COLO829 (cell line): ENCODE data around the gene ATP13A1.
"Not testable (repeated sequence)": the region's sequence is repeated elsewhere in the genome, so short reads cannot be mapped to it uniquely, and the experiment has no call there.

Experiments used
- DNase-seq: peaks from one replicate; pipeline ENCODE4 v3.0.0; 2012; ENCODE audit warnings: low spot score

The ATP13A1 gene

DNA sequence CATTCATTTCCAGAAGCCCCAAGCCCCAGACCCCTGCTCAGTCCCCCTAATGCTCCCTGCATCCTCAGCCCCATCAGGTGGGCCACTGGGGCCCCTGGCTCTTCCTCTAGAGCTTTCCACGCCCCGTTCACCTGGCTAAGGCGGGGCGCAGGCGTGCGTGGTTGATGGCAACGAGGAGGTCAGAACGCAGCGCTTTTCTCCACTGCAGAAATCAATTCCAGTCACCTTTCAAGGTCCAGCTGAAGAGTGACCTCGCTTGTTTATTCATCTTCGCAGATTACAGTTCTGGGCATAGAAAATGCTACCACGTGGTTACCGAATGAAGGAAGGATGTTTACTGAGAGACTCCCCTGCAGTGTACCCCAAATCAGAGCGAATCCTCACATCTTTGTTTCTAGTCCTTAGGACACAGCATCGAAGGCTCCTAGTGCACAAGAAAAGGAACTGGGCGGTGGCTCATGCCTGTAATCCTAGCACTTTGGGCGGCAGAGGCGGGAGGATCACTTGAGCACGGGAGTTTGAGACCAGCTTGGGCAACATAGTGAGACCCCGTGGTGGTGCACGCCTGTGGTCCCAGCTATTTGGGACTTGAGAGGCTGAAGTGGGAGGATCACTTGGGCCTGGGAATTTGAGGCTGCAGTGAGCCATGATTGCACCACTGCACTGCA, 44.2 kb downstream of the ATP13A1 start:
- DNase-seq: no peak

DNA sequence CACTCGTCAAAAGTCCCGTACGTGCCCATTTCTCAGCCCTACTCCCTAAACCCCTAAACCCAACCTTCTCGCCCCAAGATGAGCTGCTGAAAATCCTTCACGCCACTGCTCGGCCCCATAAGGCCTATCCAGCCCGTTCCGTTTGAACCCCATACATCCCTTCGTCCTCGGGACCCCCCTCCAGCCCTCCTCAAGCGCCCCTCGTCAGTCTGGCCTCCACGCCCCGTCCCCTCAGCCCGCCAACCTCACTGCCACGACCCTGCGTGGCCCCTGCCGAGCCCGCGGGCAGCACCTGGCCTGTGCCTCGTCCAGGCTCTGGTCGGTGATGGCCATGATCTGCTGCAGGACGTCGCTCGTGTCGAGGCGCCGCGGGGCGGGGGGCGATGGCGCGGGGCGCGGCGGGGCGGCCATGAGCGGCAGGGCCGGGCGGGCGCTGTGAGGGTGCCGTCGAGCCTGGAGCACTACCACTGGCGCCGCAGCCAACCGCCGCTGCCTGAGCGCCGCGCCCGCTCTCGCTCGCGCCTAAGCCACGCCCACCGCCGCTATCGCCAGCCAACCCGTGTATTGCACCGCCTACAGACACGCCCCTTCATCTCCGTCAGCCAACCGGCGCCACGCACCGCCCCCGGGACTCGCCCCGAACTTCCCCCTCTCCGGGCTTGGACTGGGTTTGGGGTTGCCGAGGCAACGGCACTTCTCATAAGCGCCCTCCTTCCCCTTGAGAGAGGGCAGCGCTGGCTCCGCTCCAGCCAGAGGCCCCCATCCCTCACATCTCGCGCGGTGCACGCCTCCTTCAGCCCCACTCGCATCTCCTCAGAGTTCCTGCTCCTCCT, 45.0 kb downstream of the ATP13A1 start, which contains the start of gene PBX4:
Gene PBX4, minus strand, starts transcription at position 469 of the 833 bp plus-strand sequence. Its CDS starts 58 bp downstream, at position 411.
- peak; percentile 82 for DNase-seq

DNA sequence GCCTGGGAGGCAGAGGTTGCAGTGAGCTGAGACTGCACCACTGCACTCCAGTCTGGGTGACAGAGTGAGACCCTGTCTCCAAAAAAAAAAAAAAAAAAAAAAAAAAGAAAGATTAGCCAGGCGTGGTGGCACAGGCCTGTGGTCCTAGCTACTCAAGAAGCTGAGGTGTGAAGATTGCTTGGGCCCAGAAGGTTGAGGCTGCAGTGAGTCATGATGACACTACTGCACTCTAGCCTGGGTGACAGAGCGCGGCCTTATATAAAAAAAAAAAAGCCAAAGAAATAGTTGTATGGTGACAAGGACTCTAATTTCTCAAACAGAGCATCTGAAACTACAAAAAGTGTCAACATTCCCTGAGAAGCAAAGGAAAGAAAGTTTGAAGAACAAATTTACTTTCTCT, 48.4 kb downstream of the ATP13A1 start:
- no peak for DNase-seq

DNA sequence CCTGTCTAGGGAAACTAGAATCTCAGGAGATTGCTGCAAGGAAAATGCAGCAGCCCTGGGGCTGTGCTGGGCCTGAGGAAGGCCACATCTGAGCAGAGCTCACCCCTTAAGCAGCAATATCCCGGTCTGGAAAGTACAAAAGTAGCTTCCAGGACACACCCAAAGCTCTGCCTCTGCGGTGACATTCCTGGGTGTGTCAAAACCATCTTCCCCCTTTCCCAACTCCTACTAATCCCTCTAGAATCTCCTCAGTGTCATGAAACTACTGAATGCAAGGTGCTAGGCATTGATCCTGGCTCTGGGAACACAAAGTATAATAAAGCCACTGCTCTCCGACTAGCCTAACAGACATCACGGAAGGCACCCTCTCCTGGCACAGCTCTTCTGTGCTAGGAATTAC, 50.0 kb downstream of the ATP13A1 start:
- no peak for DNase-seq

DNA sequence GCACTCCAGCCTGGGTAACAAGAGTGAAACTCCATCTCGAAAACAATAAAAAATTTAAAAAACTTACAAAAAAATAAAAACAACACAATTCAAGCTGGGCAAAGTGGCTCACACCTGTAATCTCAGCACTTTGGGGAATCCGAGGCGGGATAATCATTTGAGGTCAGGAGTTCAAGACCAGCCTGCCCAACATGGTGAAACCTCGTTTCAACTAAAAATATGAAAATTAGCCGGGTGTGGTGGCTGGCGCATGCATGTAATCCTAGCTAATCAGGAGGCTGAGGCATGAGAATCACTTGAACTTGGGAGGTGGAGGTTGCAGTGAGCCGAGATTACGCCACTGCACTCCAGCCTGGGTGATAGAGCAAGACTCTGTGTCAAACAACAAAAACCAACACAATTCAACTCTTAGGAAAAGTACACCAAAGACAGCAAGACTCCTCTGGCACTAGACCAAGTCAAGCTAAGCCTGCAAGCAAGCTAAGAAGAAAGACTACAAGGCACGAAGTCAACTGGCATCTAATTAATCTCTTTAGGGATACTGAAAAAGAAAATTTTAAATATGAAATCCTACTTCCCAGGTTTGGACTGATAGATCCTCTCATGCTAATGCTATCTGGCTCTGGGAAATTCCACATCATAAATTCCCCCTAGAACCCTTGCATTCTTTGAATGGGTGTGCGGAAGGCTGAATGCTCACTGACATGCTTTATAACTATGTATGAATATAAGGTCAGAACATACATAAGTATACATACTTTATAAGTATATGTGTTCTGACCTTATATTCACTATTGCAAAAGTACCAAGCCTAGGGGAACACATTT, 52.9 kb downstream of the ATP13A1 start:
- no peak for DNase-seq

DNA sequence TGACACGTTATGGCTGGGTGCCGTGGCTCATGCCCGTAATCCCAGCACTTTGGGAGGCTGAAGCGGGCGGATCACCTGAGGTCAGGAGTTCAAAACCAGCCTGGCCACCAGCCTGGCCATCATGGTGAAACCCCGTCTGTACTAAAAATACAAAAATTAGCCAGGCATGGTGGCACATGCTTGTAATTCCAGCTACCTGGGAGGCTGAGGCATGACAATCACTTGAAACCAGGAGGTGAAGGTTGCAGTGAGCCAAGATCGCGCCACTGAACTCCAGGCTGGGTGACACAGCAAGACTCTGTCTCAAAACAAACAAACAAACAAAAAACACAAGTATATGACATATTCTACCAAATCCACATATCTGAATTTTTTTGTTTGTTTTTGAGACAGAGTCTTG, 56.8 kb downstream of the ATP13A1 start:
- DNase-seq: not testable (repeated sequence)

DNA sequence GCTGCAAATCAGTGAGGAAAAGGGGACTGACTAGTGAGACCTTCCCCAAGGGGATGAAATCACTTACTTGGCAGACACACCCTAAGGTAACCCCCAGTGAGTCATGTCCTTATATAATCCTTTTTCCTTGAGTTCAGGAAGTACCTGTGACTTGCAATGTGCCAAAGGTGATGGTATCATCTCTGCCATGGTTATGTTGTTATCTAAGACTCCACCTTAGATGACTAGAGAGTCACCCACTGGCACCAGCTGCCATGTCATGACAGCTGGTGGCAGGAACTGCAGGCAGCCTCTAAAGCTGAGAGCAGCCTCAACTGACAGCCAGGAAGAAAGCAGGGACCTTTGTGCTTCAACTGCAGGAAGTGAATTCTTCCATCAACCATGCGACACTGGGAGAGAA, 57.5 kb downstream of the ATP13A1 start:
- no peak for DNase-seq

DNA sequence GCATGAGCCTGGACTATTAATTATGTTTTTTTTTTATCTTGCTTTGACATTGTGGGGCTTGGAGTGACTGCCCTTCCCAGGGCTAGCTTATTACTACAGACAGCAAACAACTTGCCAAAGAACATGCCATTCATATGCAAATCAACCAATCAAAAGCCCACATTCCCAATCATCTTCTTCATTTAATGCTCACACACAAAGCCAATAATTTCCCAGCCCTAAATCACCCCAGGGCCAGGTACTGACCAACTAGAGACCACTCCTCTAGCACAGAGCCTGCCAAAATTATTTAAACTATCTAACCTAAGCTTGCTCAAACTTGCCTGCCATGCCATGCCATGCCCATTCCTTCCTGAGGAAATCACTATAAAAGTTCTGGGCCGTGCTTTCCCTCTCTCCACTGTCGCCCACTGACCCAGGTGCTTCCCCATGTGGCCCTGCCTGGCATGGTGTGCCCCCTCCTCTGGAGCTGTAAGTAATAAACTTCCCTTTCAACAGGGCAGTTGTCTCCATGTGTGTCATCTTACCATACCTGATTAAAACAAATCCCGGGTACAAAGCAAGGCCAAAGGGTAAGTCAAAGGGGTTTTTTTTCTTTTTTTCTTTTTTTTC, 60.7 kb downstream of the ATP13A1 start:
- no peak for DNase-seq

DNA sequence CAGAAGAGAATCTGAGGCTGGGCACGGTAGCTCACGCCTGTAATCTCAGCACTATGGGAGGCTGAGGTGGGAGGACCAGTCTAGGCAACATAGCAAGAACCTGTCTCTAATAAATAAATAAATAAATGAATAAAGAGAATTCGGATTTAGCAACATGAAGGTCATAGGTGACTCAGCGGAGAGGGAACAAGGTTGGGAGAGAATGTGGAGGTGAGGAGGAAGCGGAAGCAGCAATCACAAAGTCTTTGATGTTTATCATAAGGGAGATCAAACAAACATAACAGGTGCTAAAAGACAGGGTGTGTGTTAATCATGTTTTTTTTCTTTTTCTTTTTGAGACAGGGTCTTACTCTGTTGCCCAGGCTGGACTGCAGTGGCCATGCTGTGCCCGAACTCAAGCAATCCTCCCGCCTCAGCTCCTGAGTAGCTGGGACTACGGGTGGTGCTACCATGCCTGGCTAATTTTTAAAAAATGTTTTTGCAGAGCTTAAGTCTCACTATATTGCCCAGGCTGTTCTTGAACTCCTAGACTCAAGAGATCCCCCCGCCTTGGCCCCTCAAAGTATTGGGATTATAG, 61.3 kb downstream of the ATP13A1 start:
- DNase-seq: no peak

DNA sequence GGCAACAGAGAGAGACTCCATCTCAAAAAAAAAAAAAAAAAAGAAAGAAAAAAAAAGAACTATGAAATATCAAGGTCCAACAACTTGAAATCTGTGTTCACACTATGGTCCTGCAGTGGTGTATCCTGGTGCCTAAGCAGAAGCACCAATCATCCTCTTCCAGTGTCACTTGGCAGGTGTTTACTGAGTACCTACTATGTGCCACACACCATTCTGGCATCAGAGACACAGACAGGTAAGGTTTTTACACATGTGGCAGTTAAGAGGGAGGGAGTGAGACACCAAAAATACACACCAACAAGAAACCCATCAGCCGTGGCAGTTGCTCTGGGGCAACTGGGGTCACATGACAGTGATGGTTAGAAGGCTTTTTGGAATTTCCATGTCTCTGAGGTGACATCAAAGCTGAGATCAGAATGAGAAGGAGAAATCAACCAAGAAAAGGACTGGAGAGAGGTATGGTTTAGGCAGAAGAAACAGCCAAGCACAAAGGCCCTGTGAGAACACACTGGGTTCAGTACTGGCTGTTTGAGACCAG, 62.6 kb downstream of the ATP13A1 start:
- no peak for DNase-seq

DNA sequence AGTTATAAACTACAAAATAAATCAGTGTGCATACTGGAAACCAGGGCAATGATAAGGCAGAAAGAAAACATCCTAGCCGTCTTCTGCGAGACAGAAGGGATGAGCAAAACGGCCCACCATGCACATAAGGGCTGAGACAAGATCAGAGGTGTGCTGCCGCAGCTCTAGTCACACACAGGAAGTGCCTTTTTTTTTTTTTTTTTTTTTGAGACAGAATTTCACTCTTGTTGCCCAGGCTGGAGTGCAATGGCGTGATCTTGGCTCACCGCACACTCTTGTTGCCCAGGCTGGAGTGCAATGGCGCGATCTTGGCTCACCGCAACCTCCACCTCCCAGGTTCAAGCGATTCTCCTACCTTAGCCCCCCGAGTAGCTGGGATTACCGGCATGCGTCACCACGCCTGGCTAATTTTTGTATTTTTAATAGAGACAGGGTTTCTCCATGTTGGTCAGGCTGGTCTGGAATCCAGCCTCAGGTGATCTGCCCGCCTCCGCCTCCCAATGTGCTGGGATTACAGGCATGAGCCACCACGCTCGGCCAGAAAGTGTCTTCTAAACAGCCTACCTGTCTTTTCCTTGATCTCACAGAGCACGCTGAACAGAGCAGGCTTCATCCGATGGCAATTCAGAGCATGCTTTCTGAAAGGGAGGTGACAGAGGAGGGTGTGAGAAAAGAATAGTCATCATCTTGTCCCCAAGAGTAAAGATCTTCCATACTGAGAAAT, 64.6 kb downstream of the ATP13A1 start:
- not testable (repeated sequence) for DNase-seq

DNA sequence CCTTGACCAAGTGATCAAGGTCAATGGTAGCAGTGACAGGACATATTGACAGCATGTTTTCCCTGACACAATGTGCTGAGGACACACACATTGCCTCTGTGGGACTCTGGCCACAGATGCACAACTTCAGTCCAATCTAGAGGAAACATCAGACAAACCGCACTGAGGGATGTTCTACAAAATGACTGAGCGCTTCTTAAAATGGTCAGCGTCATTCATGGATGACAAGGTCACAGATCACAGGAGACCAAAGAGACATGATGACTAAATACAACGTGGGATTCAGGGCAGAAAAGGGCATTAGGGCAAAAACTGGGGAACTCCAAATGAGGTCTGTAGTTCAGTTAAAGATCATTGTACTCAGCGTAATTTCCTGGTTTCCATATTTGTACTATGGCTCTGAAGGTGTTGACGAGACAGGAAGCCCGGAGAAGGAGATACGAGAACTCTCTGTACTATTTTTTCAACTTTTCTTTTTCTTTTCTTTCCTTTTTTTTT, 65.6 kb downstream of the ATP13A1 start:
- DNase-seq: no peak
